SK-N-MC (cell line): ENCODE results near the gene BAHCC1.

Source experiments
- DNase-seq: peaks from one replicate; pipeline ENCODE4 v3.0.0-alpha.2; 2011; ENCODE audit warnings: low read depth, low spot score
- H3K27ac ChIP-seq: fragments of 200-600 bp; sonication (generic); 2 replicates; pipeline ENCODE4 v1.5.1; 2016; ENCODE audit warnings: mixed run types
- H3K36me3 ChIP-seq: fragments of 200-600 bp; sonication (generic); 2 replicates; pipeline ENCODE4 v1.6.1; 2017; ENCODE audit warnings: antibody characterized with exemption, low read length, mixed read lengths; ENCODE audit not compliant: insufficient read depth
- H3K4me3 ChIP-seq: fragments of 200-600 bp; sonication (generic); 2 replicates; pipeline ENCODE4 v1.5.1; 2016
- H3K9ac ChIP-seq: fragments of 200-600 bp; sonication (generic); 2 replicates; pipeline ENCODE4 v1.8.0; 2017; ENCODE audit warnings: mixed run types, mixed read lengths; ENCODE audit not compliant: insufficient read length
- H3K9me3 ChIP-seq: fragments of 200-600 bp; sonication (generic); 2 replicates; pipeline ENCODE4 v1.6.1; 2017; ENCODE audit warnings: low read depth, mild to moderate bottlenecking, antibody characterized with exemption, low read length, moderate library complexity, mixed read lengths
- EZH2 ChIP-seq: fragments of 200-600 bp; sonication (generic); IDR thresholded peaks from one replicate; pipeline ENCODE4 v1.6.1; 2017; ENCODE audit warnings: antibody characterized with exemption
- FOXP2 ChIP-seq: optimal IDR thresholded peaks from 2 replicates; pipeline ENCODE3; 2011; ENCODE audit warnings: mild to moderate bottlenecking, moderate library complexity; ENCODE audit not compliant: insufficient read depth; ENCODE audit errors: extremely low read length, control extremely low read depth
- POLR2AphosphoS5 ChIP-seq: IDR thresholded peaks from 2 replicates; pipeline ENCODE4 v1.6.1; 2012; ENCODE audit warnings: mild to moderate bottlenecking, low read depth, low read length, borderline replicate concordance

Gene BAHCC1

GRCh38 chr17:81394377-81394920 is 808 bp upstream of the BAHCC1 start:
- no peak for DNase-seq
- Histone ChIP-seq H3K27ac (peak overlapping the region; percentile 72), H3K36me3 (no peaks in the 10 kb centered on the region), H3K4me3 (peak overlapping the region; percentile 95), H3K9me3 (no peaks in the 10 kb centered on the region), H3K9ac (peak overlapping the region; percentile 68)
- TF ChIP-seq FOXP2 (no peak), EZH2 (no peak), POLR2AphosphoS5 (no peak)

- DNase-seq = no peak
- TF ChIP-seq POLR2AphosphoS5 = no peak
- TF ChIP-seq EZH2 = no peak
- no peak for TF ChIP-seq FOXP2
- Histone ChIP-seq H3K9ac (peak overlapping the region; percentile 99), H3K4me3 (peak overlapping the region; percentile 89), H3K36me3 (peaks cover 2% of the 10 kb centered on the region; the same call in 1 of the 2 replicates), H3K9me3 (no peaks in the 10 kb centered on the region), H3K27ac (peak overlapping the region; percentile 98)
Observed at GRCh38 chr17:81395600-81396277, 482 bp downstream of the BAHCC1 start.

- no peaks in the 10 kb centered on the region for H3K9me3 ChIP-seq
- H3K9ac ChIP-seq = peak overlapping the region; percentile 99
- DNase-seq = no peak
- peak overlapping the region; percentile 89 for H3K4me3 ChIP-seq
- peak overlapping the region; percentile 98 for H3K27ac ChIP-seq
- H3K36me3 ChIP-seq = peaks cover 8% of the 10 kb centered on the region
- TF ChIP-seq FOXP2 = no peak
- TF ChIP-seq EZH2 = no peak
- no peak for TF ChIP-seq POLR2AphosphoS5
Observed at GRCh38 chr17:81396278-81396721, 1.0 kb downstream of the BAHCC1 start.

- Histone ChIP-seq H3K9ac (peak overlapping the region; percentile 99), H3K27ac (peak overlapping the region; percentile 98), H3K9me3 (no peaks in the 10 kb centered on the region), H3K36me3 (peaks cover 13% of the 10 kb centered on the region), H3K4me3 (peak overlapping the region; percentile 89)
- no peak for DNase-seq
- TF ChIP-seq FOXP2 (no peak), EZH2 (no peak), POLR2AphosphoS5 (0 out of 2 replicates have a peak, but pooled peaks have one; percentile 1)
Observed at GRCh38 chr17:81396722-81397313, 1.6 kb downstream of the BAHCC1 start.

- Histone ChIP-seq H3K9me3 (no peaks in the 10 kb centered on the region), H3K9ac (peak overlapping the region; percentile 99), H3K27ac (peak overlapping the region; percentile 98), H3K4me3 (peak overlapping the region; percentile 89), H3K36me3 (peaks cover 20% of the 10 kb centered on the region)
- DNase-seq = no peak
- TF ChIP-seq POLR2AphosphoS5 (0 out of 2 replicates have a peak, but pooled peaks have one; percentile 1), FOXP2 (no peak)
Observed at GRCh38 chr17:81397314-81398175, 2.3 kb downstream of the BAHCC1 start.

- H3K9ac ChIP-seq = peak overlapping the region; percentile 99
- DNase-seq = no peak
Observed at GRCh38 chr17:81398176-81398831, 3.0 kb downstream of the BAHCC1 start.

GRCh38 chr17:81398832-81399411 is 3.7 kb downstream of the BAHCC1 start:
- peak overlapping the region; percentile 89 for H3K4me3 ChIP-seq
- H3K27ac ChIP-seq = peak overlapping the region; percentile 98
- peak overlapping the region; percentile 99 for H3K9ac ChIP-seq
- H3K36me3 ChIP-seq = peaks cover 33% of the 10 kb centered on the region
- peak; percentile 28; the same call in 1 of the 2 replicates for TF ChIP-seq POLR2AphosphoS5
- TF ChIP-seq FOXP2 = no peak
- no peak for DNase-seq
- H3K9me3 ChIP-seq = no peaks in the 10 kb centered on the region

More at GRCh38 chr17:81398176-81398831, 3.0 kb downstream of the BAHCC1 start:
- peak overlapping the region; percentile 98 for H3K27ac ChIP-seq
- H3K36me3 ChIP-seq = peaks cover 27% of the 10 kb centered on the region
- H3K9me3 ChIP-seq = no peaks in the 10 kb centered on the region
- peak overlapping the region; percentile 89 for H3K4me3 ChIP-seq
- TF ChIP-seq POLR2AphosphoS5 (peak; percentile 8; the same call in 1 of the 2 replicates), FOXP2 (no peak), EZH2 (no peak)
